NCI-H1436 treated with DMSO at 0.1 percent for 48 hours (cell line): ENCODE data around the gene SLC12A8.

Experiments used
- DNase-seq: peaks from one replicate; lab custom pipeline; 2025; lab: John Stamatoyannopoulos, UW

SLC12A8 gene

DNA sequence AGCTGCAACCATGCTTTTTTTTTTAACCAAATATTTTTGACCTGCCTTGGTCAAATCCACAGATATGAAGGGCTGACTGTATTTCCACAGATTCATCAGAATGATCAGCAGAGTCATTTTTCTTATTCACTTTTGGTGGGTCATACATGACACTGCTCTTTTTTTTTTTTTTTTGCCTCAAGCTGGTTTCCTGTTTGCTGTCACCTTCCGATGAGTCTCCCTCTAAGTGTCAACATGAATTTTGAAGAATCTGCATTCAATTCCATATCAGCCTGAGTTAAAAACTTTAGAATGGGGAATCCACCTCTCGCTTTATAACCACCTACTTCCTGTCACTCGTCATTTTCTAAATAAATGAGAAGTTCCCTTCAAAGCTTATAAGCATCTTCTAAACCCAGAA is 2.2 kb upstream of the SLC12A8 start:
- DNase-seq: no peak

DNA sequence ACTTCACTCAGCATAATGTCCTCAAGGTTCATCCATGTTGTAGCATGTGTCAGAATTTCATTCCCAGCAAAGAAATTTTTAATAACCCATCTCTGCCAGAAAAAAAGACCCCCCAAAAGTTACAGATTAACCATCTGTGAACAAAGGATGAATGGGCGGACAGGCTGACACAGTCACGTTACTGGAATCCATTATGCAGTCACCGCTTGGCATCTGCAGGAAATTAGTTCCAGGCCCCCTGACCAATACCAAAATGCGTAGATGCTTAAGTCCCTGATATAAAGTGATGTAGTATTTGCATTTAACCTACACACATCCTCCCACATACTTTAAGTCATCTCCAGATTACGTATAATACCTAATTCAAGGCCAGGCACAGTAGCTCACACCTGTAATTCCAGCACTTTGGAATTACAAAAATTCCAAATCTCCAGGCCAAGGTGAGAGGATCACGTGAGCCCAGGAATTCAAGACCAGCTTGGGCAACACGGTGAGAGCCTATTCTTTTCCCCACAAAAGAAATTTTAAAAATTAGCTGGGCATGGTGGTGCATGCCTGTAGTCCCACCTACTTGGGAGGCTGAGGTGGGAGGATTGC is 1.5 kb upstream of the SLC12A8 start:
- no peak for DNase-seq

DNA sequence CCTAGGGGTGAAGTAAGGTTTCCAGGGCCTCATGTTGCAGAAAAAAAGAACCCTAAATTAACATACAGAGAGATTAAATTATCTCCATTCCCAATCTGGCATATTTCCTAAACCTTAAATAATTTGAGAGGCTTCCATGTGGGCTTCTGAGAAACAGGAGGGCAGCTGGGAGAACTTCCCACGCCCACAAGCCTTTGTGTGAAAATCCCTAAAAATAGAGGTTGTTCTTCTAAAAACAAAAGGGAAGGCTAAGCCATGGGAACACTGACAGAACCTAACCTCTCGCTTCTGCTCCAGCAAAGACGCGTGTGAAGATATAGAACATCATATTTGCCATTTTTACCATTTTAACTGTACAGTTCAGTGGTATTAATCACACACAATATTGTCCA is 812 bp upstream of the SLC12A8 start:
- no peak for DNase-seq

DNA sequence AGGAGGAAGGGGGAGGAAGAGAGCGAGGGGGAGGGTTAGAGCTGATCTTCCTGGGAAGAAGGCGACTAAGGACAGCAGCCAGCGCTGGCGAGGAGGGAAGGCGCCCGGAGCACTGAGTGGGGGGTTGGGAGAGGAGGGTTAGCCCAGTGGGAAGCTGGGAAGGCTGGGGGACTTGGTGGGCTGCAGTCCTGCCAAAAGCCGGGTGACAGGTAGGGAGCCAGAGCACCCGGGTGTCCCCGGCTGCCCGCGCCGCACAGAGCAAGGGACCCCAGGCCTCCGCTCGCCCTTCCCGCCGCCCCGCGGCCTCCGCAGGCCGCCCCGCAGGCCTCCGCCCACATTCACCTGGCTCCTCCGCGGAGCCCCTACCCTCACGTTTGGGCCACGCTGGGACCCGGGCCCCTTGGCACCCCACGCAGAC is 448 bp downstream of the SLC12A8 start:
- DNase-seq: no peak

DNA sequence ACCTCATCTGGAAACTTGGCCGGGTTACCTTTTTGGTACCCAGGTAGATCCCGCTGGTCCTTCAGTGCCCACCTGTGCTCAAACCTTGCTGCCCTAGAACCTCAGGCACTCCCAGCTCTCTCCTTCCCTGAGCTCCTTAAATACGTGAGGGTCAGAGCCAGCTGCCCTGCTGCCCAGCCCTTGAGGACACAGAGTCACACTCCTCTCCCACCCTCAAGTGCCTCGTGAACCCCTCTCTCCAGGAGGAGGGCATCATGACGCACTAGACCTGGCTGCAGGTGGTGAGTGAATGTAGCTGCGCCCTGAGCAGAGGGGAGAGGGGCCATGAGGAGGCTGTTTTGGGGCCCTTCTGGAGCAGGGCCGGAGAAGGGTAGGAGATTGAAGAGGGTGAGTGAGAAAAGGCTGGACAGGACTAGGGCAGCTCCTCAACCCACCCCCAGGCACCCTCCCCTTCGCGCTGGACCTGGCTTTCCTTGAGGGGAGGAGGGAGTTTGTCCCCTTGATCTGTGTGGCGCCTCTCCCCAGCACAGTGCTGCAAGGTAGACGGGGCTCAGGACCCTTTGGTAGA is 941 bp downstream of the SLC12A8 start:
- DNase-seq: no peak

DNA sequence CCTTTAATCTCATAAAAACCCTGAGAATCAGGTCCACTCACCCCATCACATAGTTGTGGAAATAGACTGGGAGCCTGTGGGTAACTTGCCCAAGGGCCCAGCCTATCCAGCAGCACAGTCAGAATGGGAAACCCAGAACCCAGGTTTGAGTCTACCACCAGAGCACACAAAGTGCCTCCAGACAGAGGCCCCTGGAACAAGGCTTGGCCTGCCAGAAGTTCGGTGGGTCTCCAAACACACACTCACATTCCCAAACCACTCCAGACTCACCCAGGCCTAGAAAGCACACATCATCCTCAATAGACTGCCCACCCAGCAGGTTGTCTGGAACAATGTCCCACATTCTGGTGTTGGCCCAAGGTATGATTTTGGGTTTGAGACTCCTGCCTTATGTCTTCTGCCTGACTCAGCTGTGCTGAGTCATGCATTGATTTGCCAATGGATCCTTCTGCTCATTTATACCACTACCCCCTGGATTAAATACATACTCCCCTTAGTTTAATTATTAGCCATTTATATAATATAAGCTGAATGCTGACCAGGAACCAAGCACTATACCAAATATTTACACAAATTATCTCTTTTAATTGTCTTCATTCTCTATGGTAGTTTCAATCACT is 4.5 kb downstream of the SLC12A8 start:
- DNase-seq: no peak

DNA sequence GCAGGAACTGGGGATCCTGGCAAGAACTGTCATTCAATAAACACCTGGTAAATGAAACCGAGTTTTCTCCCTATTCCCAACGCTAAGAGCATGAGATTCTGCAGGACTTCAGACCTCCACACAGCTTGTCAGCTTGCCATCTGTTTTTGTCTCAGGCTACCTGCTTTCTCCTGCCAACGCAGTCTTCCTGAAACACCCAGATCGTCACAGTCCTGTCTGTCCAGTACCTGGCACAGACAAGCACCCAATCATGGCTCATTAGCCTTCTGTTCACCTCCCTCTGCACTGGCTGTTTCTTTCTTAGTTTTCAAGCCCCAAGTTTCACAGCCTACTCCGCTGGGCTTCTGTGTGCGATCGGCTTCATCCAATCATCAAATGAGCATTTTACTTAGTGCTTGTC is 5.0 kb downstream of the SLC12A8 start:
- no peak for DNase-seq

DNA sequence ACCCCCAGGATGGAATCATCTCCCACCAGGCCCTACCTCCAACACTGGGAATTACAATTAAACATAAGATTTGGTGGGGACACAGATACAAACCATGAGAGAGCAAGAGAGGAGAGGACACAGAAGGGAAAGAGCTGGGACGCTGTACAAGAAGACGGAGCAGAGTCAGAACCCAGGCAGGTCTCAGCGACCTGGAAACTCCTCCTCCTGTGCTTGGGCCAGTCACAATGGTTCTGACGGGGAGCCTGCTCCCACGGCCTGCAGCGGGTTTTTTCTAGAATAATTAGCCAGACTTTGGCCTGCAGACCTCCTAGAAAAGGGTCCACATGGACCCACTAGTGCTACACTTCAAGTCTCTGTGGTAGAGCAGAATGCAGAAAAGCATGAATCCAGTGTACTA is 5.6 kb downstream of the SLC12A8 start:
- DNase-seq: no peak

DNA sequence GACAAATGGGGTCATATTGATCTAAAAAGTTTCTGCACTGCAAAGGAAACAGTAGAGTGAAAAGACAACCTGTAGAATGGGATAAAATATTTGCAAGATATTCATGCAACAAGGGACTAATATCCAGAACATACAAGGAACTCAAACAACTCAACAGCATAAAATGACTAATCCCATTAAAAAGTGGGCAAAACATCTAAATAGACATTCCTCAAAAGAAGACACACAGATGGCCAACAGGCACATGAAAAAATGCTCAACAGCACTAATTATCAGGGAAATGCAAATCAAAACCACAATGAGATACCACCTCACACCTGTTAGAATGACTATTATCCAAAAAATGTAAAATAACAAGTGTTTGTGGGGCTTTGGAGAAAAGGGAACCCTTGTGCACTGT is 8.8 kb downstream of the SLC12A8 start:
- no peak for DNase-seq

DNA sequence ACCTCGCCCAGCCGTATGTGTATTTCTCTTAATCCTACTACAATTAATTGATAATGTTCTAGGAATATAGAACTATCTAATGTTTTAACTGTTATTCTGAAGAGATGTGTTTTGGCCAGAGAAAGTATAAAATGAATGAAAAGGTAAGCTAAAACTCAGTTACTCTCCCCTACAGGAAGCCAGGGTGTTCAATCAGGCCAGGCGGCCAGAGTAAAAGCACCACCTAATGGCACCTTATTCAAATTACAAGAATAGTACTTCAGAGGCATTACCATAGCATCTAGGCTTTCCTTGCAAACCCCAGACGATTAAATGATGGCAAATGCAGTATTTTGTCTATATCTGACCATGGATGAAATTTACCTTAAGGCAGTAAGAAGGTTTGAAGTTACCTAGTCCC is 10.4 kb downstream of the SLC12A8 start:
- DNase-seq: no peak

DNA sequence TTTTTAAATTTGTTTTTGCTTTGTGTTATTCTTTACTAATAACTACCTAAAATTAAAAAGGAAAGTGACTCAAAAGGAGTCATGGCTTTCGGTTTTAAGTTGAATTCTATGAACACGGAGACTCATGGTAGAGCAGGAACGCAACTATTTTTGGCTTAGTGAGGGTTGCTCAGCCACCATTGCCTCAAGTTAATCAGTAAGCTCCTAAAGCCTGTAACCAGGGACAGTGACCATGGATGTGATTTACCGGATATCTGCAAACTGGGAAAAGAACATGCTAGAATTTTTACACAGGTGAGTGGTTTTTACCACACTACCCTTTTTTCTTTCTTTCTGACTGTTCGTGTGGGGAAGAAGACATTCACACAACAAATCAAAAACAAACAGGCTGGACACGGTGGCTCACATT is 11.8 kb downstream of the SLC12A8 start:
- no peak for DNase-seq

DNA sequence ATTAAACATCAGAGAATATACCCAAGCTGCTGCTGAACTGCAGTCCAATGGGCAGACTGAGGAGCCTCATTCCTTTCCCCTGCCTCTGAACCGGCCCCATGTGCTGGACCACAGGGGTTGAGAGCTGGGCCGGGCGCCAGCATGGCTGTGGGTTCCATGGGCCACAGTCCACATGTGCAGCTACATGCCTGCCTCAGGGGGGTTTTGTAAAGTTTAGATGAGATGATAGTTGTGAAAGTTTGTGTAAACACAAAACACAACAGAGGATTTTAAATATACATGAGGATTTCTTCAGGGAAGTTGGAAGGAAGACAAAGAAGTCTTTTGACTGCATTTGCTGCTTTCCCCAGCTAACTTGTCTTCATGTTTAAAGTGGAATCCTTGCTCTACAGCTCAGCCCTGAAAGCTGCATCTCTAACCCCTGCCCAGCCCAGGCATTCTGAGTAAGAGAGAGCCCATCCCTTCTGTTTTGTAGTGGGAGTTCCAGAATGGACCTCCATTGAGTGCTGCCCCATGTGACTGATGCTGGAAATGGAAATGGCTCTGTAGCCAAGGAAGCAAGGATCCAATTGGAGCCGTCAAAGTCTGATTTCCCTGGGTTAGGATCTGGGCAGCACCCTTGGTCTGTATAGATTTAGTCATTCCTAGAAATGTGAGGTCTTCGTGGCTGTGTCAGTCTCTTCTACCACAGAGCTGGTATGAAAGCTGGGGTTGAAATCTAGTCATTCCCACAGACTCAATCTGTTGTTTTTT is 17.5 kb downstream of the SLC12A8 start:
- no peak for DNase-seq

DNA sequence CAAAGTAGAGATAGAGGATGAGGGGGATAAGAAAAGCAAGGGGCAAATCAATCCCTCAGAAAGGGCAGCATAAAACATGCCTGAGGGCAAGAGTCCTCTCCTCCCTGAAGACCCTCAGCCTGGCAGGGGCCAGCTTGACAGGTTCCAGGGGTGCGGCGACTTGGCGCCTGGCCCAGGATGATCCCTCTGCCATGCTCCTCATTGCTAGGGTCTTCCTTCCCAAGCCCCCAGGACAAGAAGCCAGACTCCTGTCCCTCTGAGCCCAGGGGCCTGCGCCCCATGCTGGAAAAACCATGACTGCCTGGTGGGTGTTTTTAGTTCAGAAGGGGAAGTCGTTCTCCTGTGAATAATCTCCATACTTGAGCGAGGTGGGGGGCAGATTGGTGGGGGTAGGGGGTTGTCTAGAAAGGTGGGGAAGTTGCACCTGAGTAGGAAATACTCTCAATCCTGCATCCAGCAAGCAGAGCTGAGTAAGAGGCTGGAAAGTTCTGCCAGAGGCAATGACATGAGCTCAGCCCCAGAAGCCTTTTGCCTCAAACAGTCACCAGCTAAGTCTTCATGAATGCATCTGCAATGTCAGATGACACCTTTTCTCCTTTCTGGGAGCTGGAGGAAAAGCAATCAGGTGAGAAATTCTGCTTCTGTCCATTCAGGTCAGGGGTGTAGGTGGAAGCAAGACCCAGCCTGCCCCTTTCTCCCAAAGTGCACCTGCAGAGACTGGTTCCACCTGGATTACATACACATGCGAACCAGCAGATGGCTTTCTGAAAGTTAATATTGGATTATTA is 18.3 kb downstream of the SLC12A8 start:
- DNase-seq: no peak

DNA sequence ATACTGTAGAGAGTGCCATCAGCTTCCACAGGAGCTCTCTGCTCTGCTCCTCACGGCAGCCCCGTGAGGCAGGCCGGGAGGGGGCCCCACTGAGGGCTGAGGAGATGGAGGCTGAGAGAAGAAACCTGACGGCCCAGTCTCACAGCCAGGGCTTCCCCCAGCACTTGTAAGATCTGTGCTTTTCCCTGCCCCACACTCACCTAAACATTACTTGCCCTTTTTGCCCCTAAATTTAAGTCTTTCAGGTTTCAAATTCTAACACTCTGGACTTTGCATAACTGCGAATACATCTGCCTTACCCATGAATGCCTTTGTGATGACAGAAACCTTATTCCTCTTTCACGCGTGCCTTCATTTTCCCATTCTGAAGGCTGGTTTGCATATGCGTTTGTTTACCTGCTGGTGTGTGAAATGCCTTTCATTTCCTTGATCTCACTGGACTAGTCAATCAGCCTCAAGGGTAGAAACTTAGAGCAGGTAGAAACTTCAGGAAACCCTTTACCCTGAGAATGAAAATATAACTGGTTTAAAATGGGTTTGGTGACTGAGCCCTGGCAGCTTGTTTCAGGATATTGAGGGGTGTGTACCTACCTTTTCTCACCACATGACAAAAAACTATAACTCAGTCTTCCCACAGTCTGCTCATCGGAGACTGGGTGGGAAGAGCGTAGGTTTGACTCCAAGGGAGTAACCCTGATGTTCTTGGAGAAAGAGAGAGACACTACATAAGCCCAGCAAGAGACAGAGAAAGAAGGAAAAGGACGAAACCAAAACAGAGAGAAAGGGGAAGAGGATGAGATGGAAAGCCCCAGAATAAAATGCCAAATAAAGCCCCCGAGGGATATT is 20.1 kb downstream of the SLC12A8 start:
- DNase-seq: no peak

DNA sequence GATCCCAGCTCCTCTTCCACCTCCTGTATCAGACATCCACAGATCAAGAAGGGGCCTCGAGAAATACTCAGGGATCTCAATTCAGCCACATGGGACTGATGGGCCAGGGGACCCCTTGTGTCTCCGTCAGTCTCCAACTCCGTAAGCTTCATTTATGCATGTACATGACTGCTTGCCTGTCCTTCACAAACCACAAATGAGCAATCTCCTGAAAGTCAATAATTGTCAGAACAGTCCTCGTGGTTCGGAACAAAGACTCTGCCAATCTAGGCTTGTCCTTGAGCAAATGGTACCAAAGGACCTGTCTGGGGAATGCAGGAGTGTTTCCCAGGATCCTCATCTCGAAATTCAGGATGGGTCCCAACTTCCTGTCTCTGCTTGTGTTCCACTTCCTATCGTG is 20.8 kb downstream of the SLC12A8 start:
- DNase-seq: no peak

DNA sequence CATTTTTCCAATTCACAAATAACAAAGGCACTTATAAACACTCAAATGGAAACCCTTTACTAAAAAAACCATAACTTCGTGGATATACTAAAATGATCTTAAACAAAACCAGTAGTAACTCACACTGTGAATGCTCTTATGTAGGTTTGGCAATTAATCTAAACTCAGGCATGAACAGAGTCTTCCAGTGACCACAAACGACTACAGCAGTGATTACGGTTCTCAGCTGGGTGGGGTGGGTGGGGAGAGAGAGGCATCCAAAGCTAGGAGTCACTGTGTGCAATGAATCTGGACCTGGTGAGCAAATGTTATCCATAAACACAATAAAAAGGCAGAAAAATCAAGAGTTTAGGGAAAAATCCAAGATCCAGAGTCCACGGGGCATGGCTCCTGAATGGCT is 21.3 kb downstream of the SLC12A8 start:
- no peak for DNase-seq

DNA sequence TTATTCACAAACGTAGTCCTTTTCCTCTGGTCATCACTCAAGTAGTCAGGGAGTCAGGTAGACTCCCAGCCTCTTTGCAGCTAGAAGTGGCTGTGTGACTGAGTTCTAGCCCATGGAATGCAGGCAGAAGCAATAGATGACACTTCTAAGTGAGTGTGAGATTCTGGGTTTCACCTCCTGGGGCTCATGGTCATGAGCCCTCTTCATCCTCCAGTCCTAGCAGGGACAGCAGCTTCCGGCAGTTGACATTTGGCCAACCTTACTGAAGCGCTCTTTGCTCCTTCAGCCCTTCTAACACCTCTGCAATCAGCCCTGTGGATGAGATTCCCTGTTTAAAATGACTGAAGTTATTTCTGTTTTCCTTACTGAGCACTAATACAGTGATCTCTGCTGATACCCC is 21.8 kb downstream of the SLC12A8 start:
- DNase-seq: no peak

DNA sequence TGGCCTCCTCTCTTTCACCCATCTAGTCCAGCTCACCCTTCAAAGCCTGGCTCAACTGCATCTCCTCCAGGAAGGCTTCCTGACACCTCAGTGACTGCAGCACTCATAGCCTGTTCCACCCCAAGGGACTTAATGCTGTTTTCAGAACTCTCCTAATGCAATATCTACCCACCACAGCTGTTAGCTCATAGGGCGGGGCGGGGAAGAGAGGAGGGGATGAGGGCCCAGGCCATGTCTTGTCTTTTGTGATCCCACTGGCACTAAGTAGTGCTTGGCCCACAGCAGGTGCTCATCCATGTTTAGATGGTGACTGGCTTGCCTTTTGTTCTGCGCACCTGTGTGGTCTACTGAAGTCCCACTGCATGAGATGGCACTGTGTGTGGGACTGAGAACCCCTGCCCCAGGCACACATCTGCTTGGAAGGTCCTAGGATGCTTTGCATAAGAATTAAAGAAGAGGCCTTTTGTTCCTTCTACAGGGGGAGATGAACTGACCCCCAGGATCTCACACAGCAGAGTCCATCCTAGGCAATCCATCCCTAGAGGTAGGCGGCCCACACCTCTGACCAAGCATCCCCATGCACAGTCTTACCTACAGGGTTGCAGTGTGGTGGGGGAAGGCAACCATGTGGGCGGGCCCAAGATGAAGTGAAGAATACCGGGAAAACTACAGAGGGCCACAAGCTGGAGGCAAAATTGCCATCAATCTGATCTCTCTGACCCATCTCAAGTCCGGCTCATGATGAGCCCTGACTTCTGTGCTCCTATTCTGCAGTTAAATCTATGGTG is 23.0 kb downstream of the SLC12A8 start:
- DNase-seq: no peak

DNA sequence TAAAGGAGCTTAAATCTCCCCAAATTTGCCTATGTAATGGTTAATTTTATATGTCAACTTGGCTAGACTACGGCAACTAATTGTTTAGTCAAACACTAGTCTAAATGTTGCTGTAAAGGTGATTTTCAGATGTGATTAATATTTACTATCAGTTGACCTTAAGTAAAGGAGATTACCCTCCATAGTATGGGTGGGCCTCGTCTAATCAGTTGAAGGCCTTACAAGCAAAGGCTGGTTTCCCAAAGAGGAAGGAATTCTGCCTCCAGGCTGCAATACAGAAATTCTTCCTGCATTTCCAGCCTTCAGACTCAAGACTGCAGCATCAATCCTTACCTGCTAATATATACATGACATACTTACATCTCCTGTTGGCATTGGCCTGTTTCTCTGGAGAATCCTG is 23.6 kb downstream of the SLC12A8 start:
- DNase-seq: no peak

DNA sequence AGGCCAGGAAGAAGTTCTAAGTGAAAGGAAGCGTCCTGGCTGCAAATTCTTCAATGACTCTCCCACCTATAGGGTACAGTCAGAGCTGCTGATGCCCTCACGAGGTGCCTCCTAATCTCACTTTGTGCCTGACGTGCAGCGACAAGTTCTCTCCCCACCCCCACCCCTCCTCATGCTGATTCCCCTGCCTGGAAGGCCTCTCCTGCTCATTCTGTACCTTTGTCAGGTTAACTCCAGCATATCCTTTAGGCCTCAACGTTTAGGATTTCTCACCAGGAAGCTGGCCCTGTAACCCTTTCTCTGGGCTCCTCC is 25.0 kb downstream of the SLC12A8 start:
- DNase-seq: no peak
